AG09319 (cell line): Measurements from ENCODE around the gene TBX18.

Experiments used
- DNase-seq: peaks from one replicate; pipeline ENCODE4 v3.0.0-alpha.2; 2010; ENCODE audit warnings: low read depth; ENCODE audit errors: extremely low read depth
- TF ChIP-seq, protein P1 (sequence below): IDR thresholded peaks from 2 replicates; pipeline ENCODE4 v1.5.1; 2011; ENCODE audit warnings: low read depth, mild to moderate bottlenecking, inconsistent platforms, low read length, moderate library complexity

TBX18 gene

DNA sequence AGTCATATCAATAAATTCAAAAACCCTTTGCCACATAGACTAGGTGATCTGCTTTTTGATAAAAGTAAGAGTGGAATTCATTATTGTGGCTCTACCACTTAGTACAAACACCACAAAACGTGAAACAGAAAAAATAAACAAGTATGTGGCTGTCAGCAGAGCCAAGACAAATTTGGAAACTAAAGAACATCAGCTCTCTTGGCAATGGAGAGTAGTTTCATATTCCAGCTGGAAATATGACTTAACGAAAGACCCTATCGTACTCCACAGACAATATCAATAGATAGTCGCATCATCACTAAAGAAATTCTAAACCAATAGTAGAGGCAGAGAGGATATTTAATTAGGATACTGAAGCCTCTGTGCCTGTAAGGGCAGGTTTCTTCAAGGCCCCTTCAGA lies 20.8 kb downstream of the TBX18 start:
- no peak for DNase-seq
- TF ChIP-seq, protein P1, sequence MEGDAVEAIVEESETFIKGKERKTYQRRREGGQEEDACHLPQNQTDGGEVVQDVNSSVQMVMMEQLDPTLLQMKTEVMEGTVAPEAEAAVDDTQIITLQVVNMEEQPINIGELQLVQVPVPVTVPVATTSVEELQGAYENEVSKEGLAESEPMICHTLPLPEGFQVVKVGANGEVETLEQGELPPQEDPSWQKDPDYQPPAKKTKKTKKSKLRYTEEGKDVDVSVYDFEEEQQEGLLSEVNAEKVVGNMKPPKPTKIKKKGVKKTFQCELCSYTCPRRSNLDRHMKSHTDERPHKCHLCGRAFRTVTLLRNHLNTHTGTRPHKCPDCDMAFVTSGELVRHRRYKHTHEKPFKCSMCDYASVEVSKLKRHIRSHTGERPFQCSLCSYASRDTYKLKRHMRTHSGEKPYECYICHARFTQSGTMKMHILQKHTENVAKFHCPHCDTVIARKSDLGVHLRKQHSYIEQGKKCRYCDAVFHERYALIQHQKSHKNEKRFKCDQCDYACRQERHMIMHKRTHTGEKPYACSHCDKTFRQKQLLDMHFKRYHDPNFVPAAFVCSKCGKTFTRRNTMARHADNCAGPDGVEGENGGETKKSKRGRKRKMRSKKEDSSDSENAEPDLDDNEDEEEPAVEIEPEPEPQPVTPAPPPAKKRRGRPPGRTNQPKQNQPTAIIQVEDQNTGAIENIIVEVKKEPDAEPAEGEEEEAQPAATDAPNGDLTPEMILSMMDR: no peak

DNA sequence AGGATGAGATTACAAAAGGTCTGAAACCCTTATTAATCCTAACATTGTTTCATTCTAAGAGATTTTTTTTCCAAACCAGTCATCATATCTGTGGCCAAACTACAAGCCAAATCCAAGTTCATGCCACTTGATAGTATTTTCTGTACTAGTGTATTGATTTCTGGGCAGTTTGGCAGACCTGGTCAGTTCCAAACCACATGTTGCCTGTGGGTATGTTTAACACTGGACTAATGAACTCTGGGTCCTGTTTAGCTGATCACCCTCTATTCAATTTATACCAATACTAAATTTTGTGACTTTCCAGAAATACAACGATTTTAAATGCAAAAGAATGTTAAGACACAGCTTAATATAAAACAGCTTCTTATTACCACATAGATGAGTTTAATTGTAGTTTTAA lies 24.0 kb downstream of the TBX18 start:
- DNase-seq: no peak
- TF ChIP-seq, protein P1: no peak

DNA sequence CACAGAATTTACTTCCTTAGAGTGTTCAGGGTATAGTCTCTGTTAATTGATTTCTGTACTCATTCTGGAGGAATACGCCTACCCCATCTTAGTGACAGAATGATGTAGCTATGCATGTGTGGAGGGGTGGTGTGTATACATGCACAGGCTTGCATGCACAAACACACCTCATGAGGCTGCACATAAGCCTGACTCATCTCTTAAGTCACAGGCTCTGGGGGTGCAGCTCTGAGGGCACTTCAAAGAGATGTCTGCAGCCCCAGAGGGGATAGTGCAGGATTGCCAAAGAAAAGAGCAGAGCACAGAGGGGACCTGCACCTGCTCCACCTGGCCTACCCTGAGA lies 24.6 kb downstream of the TBX18 start:
- no peak for DNase-seq
- TF ChIP-seq, protein P1: no peak

DNA sequence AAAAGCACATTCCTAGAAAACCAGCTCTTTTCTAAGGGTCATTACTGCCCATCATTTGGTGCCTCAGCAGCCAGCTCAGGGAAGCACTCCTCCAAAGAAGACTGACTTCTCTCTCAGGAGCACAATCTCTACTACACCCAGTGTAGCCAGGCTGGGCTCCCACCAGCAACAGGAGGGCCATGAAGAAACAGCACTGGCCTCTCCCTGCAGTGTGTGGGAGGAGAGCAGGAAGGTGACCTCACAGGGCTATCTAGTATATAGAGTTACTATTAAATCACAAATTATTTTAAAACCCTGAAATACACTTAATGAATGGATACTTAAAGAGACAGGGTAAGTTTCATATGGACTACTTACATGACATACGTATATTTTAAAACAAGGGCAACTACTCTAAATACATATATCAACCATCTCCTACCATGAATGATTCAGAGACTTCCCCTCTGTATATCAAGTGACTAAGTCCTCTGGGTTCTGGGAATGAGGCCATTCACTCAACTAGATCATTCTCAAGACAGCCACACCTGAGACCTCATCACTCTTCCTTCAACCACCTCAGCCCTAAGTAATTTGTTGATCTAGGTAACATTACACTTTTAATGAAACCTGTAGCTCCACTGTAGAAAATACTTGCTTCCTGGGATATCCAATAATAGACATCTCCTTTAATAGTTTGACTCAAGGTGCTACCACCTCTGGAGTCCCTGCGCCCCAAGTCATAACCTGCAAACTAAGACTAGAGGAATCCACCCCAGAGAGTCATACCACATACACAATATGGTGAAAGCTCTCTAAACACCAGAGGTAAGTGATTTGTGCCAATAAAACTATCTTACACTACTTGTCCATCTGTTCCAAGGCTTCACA lies 25.2 kb downstream of the TBX18 start:
- TF ChIP-seq, protein P1: no peak
- no peak for DNase-seq

DNA sequence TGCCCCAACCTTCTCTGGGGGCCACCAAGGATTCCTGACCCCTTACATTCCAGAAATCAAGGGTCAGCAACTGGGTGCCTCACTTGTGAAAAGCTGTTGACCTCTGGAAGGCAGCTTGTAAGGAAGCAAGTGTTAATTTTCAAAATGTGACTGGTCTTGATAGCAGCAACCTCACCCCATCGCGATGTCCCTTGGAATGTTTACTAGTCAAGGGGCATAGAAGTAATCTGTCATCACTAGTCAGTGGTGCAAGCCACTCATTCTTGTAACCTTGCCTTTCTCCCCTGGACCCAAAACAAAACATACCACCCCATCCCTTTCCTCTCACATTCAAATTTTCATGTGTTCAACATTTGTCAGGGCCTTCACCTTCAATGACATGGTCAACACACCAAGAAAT lies 30.5 kb downstream of the TBX18 start:
- no peak for DNase-seq
- TF ChIP-seq, protein P1: no peak

DNA sequence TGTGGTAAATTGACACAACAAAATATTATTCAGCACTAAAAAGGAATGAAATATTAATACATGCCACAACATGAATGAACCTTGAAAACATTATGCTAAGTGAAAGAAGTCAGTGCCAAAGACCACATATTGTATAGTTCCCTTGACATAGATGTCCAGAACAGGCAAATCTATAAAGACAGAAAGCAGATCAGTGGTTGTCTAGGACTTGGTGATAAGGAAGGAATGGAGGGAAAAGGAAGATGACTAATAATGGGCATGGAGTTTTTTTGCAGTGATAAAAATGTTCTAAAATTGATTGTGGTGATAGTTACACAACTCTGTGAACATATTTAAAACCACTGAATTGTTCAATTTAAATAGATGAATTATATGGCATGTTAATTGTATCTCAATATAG lies 32.5 kb downstream of the TBX18 start:
- TF ChIP-seq, protein P1: no peak

DNA sequence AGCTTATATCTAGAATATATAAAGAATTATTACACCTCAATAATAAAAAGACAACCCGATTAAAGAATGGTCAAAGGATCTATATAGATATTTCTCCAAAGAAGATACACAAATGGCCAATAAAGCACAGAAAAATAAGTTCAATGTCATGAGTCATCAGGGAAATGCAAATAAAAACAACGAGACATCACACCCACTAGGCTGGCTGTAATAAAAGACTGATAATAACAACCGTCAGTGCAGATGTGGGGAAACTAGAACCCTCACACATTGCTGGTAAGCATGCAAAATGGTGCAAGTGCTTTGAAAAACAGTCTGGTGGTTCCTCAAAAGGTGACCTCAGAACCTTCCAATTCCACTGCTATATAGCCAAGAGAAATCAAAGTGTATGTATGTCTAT lies 33.0 kb downstream of the TBX18 start:
- no peak for DNase-seq
- TF ChIP-seq, protein P1: no peak

More for the DNA sequence above, 32.5 kb downstream of the TBX18 start:
- no peak for DNase-seq
